HG02870 (cell line): Measurements from ENCODE around the gene STS.
A peak's percentile ranks its signal among the peaks of the same experiment; 100 is the strongest.
"Not testable (repeated sequence)": the region's sequence is repeated elsewhere in the genome, so short reads cannot be mapped to it uniquely, and the experiment has no call there.

Experiments
- ATAC-seq: cut with Tn5 transposase; IDR thresholded peaks from one replicate; pipeline ENCODE4 v1.9.1; 2021; ENCODE audit warnings: mild to moderate bottlenecking, moderate library complexity; ENCODE audit not compliant: unreplicated experiment

STS gene

GRCh38 chrX:7178859-7179258 is 31.3 kb downstream of the STS start:
- not testable (repeated sequence) for ATAC-seq

DNA sequence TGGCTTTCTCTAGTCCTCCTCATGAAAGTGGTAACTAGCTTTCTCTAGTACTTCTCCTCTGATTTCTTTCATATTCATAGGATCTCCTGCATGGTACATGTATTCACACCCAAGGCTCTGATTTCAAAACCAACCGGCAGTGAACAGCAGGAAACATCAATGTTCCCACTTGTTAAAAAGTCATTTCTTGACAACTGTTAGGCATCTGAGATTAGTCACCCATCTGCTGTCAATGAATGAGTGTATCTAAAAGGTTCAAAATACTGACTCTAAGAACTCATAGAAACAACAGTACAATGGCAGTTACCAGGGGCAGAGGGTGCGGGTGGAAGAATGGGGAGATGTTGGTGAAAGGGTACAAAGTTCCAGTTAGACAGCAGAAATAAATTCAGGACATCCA is 31.9 kb downstream of the STS start:
- no peak for ATAC-seq

- no peak for ATAC-seq
These were observed 37.3 kb downstream of the STS start for GRCh38 chrX:7184816-7185215.

DNA sequence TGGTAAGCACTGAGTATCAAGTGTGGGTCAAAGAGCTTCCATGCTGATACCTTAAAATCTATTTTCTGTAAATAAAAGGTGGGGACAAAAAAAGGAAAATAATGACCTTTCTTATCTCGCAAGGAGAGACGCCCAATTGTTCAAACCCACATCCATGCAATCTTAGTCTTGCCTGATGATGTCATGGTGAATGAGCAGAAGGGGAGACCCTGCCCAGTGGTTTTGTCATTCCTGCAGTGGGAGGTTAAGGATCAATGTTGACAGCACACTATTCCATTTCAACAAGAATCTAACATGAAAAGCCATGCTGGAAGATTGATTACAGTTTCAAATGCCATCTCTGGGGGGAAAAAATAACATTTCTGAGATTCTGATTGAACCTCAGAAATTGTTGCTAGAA is 41.2 kb downstream of the STS start:
- ATAC-seq: no peak

GRCh38 chrX:7190157-7190556 is 42.6 kb downstream of the STS start:
- no peak for ATAC-seq

DNA sequence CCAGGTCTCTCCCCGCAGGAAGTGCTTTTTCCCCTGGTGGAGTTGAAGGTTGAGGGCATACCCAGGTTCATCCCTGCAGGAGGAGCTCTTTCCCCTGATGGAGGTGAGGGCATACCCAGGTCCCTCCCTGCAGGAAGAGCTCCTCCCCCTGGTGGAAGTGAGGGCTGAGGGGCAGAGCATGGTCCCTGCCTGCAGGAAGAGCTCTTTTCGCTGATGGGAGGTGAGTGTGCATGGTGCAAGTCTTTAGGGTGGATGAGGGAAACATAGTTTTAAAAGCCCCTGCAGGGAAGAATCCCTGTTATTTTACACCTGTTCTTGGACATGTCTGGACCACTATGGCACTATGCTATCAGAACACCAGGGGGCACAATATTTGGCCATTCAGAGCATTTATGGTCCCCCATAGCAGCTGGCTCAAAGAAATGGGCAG is 44.2 kb downstream of the STS start:
- ATAC-seq: peak; percentile 55

DNA sequence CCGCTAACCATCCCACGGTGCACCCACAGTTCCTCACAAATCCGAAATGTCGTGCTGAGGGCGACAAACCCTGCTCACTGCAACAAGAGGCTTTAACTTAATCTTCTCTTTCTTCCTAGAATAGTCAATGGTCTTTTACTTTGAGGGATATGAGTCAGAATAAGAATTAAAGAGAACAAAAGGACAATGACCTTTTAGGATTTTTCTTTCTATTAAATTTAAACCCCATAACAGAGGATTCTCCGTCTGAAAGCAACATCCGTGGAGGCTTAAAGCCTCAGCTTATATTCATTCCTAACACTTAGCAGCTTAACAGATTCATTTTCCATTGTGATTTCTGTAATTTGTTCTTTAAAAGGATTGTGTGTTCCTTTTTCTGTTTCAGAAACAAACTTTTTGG is 45.4 kb downstream of the STS start:
- ATAC-seq: no peak

DNA sequence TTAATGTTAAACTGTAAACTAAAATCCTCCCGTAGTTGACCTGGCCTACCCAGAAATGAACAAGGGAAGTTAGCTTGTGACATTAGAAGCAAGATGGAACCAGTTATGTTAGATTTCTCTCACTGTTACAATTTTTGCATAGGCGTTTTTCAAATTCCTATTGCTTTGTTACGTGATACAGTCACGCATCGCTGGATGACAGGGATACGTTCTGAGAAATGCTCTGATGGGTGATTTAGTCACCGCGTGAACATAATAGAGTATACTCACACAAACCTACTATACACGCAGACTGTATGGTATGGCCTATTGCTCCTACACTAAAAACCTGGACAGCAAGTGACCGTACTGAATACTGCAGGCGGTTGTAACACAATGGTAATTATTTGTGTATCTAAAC is 47.1 kb downstream of the STS start:
- ATAC-seq: no peak
